CD4-positive, alpha-beta T cell (primary cell): ENCODE measurements around the gene SMARCD1. TPM values are rescaled to one million over a fixed set of nuclear protein-coding genes. Genes with fewer than 3 reads are reported as not detected.

Source experiments
- ATAC-seq: fragments of 200-7000 bp; cut with Tn5 transposase; one replicate; pipeline ENCODE4 v1.10.0; 2022; ENCODE audit warnings: mild to moderate bottlenecking; ENCODE audit not compliant: poor library complexity
- CTCF ChIA-PET: fragments of 350-600 bp; sonication (Branson Sonifier 250); formaldehyde crosslinking; loops from one replicate; lab custom pipeline; 2021; ENCODE audit warnings: antibody characterized with exemption, inconsistent platforms; lab: Charles Lee
- POLR2A ChIA-PET: fragments of 350-600 bp; sonication (Branson Sonifier 250); formaldehyde crosslinking; loops from one replicate; lab custom pipeline; 2021; ENCODE audit warnings: antibody characterized with exemption, inconsistent platforms; lab: Charles Lee
- DNase-seq, 14 experiments: peaks; one replicate each; pipeline ENCODE4 v3.0.0-alpha.2; 2013 to 2020; ENCODE audit warnings: mixed read lengths in 2 of 14
- H3K27ac ChIP-seq, 2 donors: one replicate each; pipeline versions ENCODE4 v1.5.1 to v1.7.0; 2013; ENCODE audit warnings: low read length in 2 of 2, low read depth in 1 of 2, mild to moderate bottlenecking in 1 of 2
- H3K27me3 ChIP-seq, 2 experiments: 1 replicate in 1 of 2; 2 replicates in 1 of 2; pipeline versions ENCODE4 v1.6.1 to v1.7.0; 2013; ENCODE audit warnings: low read length in 2 of 2, control low read depth in 1 of 2, mild to moderate bottlenecking in 1 of 2, moderate library complexity in 1 of 2; ENCODE audit not compliant: insufficient read depth in 2 of 2, control insufficient read depth in 1 of 2
- H3K36me3 ChIP-seq: one replicate; pipeline ENCODE4 v1.6.1; 2013; ENCODE audit warnings: low read length, control low read depth; ENCODE audit not compliant: insufficient read depth
- H3K4me1 ChIP-seq: one replicate; pipeline ENCODE4 v1.6.1; 2013; ENCODE audit warnings: low read length, control low read depth; ENCODE audit not compliant: insufficient read depth
- H3K4me3 ChIP-seq: one replicate; pipeline ENCODE4 v1.5.1; 2013; ENCODE audit warnings: mild to moderate bottlenecking, low read length, moderate library complexity
- H3K9me3 ChIP-seq, 2 experiments: 1 replicate in 1 of 2; 2 replicates in 1 of 2; pipeline versions ENCODE4 v1.6.1 to v1.7.0; 2013; ENCODE audit warnings: low read length in 2 of 2, mild to moderate bottlenecking in 2 of 2, control low read depth in 1 of 2, moderate library complexity in 1 of 2; ENCODE audit not compliant: control insufficient read depth in 1 of 2, insufficient read depth in 1 of 2
- H3K27ac Mint-ChIP-seq: one replicate; pipeline ENCODE4 v1.8.0; 2020; ENCODE audit warnings: mixed read lengths
- H3K27me3 Mint-ChIP-seq: one replicate; pipeline ENCODE4 v1.8.0; 2021; ENCODE audit warnings: mixed read lengths
- H3K36me3 Mint-ChIP-seq: one replicate; pipeline ENCODE4 v1.8.0; 2021; ENCODE audit warnings: low read depth, mixed read lengths
- H3K4me1 Mint-ChIP-seq: one replicate; pipeline ENCODE4 v1.8.0; 2021; ENCODE audit warnings: low read depth, mixed read lengths
- H3K4me3 Mint-ChIP-seq: one replicate; pipeline ENCODE4 v1.8.0; 2020; ENCODE audit warnings: mild to moderate bottlenecking, mixed read lengths
- H3K9me3 Mint-ChIP-seq: one replicate; pipeline ENCODE4 v1.8.0; 2020; ENCODE audit warnings: mixed read lengths
- intact Hi-C, 2 experiments: fragments of 100-400 bp; cut with DNase I in 1 of 2; cut with micrococcal nuclease in 1 of 2; formaldehyde crosslinking; loops; one replicate each; pipeline versions ENCODE4 v1.15.1 to v1.9.0; 2023 to 2025; cut with DNase I, micrococcal nuclease
- total RNA-seq, 174 experiments: library from RNA in 2 of 174; stranded (reverse) in 2 of 174; gene quantifications; one replicate each; pipeline ENCODE4 v1.2.3 and lab custom pipeline; 2021 to 2026
- TF ChIP-seq, protein P1 (sequence below): fragments of 200-600 bp; IDR thresholded peaks from one replicate; pipeline ENCODE4 v1.8.0; 2022; ENCODE audit warnings: antibody characterized with exemption, mild to moderate bottlenecking

Gene SMARCD1
- total RNA-seq, 2 experiments from 2014 or later = 78.9 to 80.0 TPM

- DNase-seq = no peak
- no peak overlapping the region for H3K27ac Mint-ChIP-seq
- ChIA-PET CTCF (interaction anchor here (1.2 to 2.4 kb wide), 4 partner anchors 9 to 99 kb away, joined by 3 to 9 read pairs (median 4); no protein-coding TSS in a partner anchor), POLR2A (no interaction called here)
- H3K27ac ChIP-seq = no peak overlapping the region
- peaks cover 5 to 13% of the 10 kb centered on the region in 2 experiments for H3K27me3 ChIP-seq
- H3K9me3 Mint-ChIP-seq = no peaks in the 10 kb centered on the region
- H3K4me1 ChIP-seq = peaks cover 6% of the 10 kb centered on the region
- peaks cover 11% of the 10 kb centered on the region for H3K27me3 Mint-ChIP-seq
- H3K36me3 Mint-ChIP-seq = no peaks in the 10 kb centered on the region
- no peaks in the 10 kb centered on the region for H3K9me3 ChIP-seq
- H3K4me3 ChIP-seq = no peak overlapping the region
- TF ChIP-seq, protein P1, sequence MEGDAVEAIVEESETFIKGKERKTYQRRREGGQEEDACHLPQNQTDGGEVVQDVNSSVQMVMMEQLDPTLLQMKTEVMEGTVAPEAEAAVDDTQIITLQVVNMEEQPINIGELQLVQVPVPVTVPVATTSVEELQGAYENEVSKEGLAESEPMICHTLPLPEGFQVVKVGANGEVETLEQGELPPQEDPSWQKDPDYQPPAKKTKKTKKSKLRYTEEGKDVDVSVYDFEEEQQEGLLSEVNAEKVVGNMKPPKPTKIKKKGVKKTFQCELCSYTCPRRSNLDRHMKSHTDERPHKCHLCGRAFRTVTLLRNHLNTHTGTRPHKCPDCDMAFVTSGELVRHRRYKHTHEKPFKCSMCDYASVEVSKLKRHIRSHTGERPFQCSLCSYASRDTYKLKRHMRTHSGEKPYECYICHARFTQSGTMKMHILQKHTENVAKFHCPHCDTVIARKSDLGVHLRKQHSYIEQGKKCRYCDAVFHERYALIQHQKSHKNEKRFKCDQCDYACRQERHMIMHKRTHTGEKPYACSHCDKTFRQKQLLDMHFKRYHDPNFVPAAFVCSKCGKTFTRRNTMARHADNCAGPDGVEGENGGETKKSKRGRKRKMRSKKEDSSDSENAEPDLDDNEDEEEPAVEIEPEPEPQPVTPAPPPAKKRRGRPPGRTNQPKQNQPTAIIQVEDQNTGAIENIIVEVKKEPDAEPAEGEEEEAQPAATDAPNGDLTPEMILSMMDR = no peak
- H3K4me3 Mint-ChIP-seq = no peak overlapping the region
- peaks cover 9% of the 10 kb centered on the region for H3K4me1 Mint-ChIP-seq
- no peak for ATAC-seq
- intact Hi-C loops = no loop called here
- H3K36me3 ChIP-seq = no peaks in the 10 kb centered on the region
These were observed 19.3 kb upstream of the SMARCD1 start for GRCh38 chr12:50065726-50066310.

GRCh38 chr12:50066402-50066801, 18.7 kb upstream of the SMARCD1 start:
- Mint-ChIP-seq H3K9me3 (no peaks in the 10 kb centered on the region), H3K27me3 (peaks cover 6% of the 10 kb centered on the region), H3K36me3 (no peaks in the 10 kb centered on the region), H3K4me3 (no peak overlapping the region), H3K4me1 (peaks cover 10% of the 10 kb centered on the region), H3K27ac (no peak overlapping the region)
- intact Hi-C loops = no loop called here
- no peak for ATAC-seq
- Histone ChIP-seq H3K36me3 (no peaks in the 10 kb centered on the region), H3K4me3 (no peak overlapping the region), H3K4me1 (peaks cover 6% of the 10 kb centered on the region), H3K27me3 (peaks cover 2 to 13% of the 10 kb centered on the region in 2 experiments), H3K9me3 (no peaks in the 10 kb centered on the region), H3K27ac (no peak overlapping the region)
- POLR2A ChIA-PET = no interaction called here
- TF ChIP-seq, protein P1 = no peak
- CTCF ChIA-PET = interaction anchor here (0.9 to 2.4 kb wide), 4 partner anchors 11 to 99 kb away, joined by 3 to 9 read pairs (median 4); no protein-coding TSS in a partner anchor
- peak in 1 of 14 experiments; percentile 27 for DNase-seq

DNA sequence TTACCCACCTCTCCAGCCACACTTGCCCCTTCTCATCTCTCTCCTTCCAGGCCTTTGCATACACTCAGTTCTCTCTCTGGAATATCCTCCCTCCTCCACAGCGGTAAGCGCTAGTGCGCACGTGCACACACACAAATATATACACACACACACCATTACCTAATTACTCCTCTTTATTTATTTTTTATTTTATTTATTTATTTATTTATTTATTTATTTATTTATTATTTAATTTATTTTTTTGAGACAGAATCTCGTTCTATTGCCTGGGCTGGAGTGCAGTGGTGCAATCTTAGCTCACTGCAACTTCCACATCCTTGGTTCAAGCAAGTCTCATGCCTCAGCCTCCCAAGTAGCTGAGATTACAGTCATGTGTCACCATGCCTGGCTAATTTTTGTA, 16.1 kb upstream of the SMARCD1 start:
- Mint-ChIP-seq H3K36me3 (no peaks in the 10 kb centered on the region), H3K27ac (no peak overlapping the region), H3K9me3 (no peaks in the 10 kb centered on the region), H3K4me3 (no peak overlapping the region), H3K4me1 (peaks cover 10% of the 10 kb centered on the region), H3K27me3 (peaks cover 5% of the 10 kb centered on the region)
- TF ChIP-seq, protein P1 = no peak
- H3K4me1 ChIP-seq = peaks cover 6% of the 10 kb centered on the region
- no peaks in the 10 kb centered on the region for H3K36me3 ChIP-seq
- ChIA-PET POLR2A (interaction anchor here (0.6 kb wide), 1 partner anchor 13 kb away, joined by 3 read pairs; no protein-coding TSS in a partner anchor), CTCF (interaction anchor here (1.0 to 2.4 kb wide), 5 partner anchors 10 to 102 kb away, joined by 3 to 24 read pairs (median 6); no protein-coding TSS in a partner anchor)
- no peaks in the 10 kb centered on the region for H3K9me3 ChIP-seq
- no peak overlapping the region for H3K27ac ChIP-seq
- no peak overlapping the region for H3K4me3 ChIP-seq
- intact Hi-C loops = no loop called here
- ATAC-seq = no peak
- DNase-seq = no peak
- peaks cover 2 to 3% of the 10 kb centered on the region in 2 experiments for H3K27me3 ChIP-seq
